Erythroblast (primary cell): ENCODE measurements around the gene SLC13A4.

Experiments used
- GATA1 ChIP-seq: IDR thresholded peaks from 2 replicates; pipeline ENCODE4 v1.6.1; 2011; ENCODE audit warnings: low read depth, mild to moderate bottlenecking, control low read depth, low read length, moderate library complexity
- POLR2A ChIP-seq: IDR thresholded peaks from 2 replicates; pipeline ENCODE4 v1.6.1; 2011; ENCODE audit warnings: mild to moderate bottlenecking, low read length

GRCh38 chr7:135742371-135742770 is 14.4 kb upstream of the SLC13A4 start:
- TF ChIP-seq GATA1 (no peak), POLR2A (no peak)
